Neural progenitor cell (in vitro differentiated cells): ENCODE measurements around the gene TMEM100. TPM values are rescaled to one million over a fixed set of nuclear protein-coding genes. Genes with fewer than 3 reads are reported as not detected.

Experiments
- DNase-seq: peaks from one replicate; pipeline ENCODE4 v3.0.0-alpha.2; 2016; ENCODE audit warnings: low spot score
- H2AFZ ChIP-seq: fragments of 200-600 bp; sonication (generic); replicated peaks from 2 replicates; pipeline ENCODE4 v1.6.1; 2016; ENCODE audit warnings: antibody characterized with exemption
- H3F3A ChIP-seq: fragments of 200-600 bp; sonication (generic); 2 replicates; pipeline ENCODE4 v1.6.1; 2016; ENCODE audit warnings: antibody characterized with exemption, low read depth
- H3K27ac ChIP-seq: fragments of 200-600 bp; sonication (generic); 2 replicates; pipeline ENCODE4 v1.5.1; 2016; ENCODE audit warnings: mild to moderate bottlenecking
- H3K27me3 ChIP-seq: fragments of 200-600 bp; sonication (generic); 2 replicates; pipeline ENCODE4 v1.6.1; 2016; ENCODE audit warnings: mild to moderate bottlenecking, moderate library complexity
- H3K36me3 ChIP-seq: fragments of 200-600 bp; sonication (generic); 2 replicates; pipeline ENCODE4 v1.5.1; 2016
- H3K4me1 ChIP-seq: fragments of 200-600 bp; sonication (generic); 2 replicates; pipeline ENCODE4 v1.6.1; 2016; ENCODE audit warnings: mixed run types
- H3K4me2 ChIP-seq: fragments of 200-600 bp; sonication (generic); 2 replicates; pipeline ENCODE4 v1.6.1; 2016
- H3K4me3 ChIP-seq: fragments of 200-600 bp; sonication (generic); 2 replicates; pipeline ENCODE4 v1.5.1; 2016
- H3K79me2 ChIP-seq: fragments of 200-600 bp; sonication (generic); 2 replicates; pipeline ENCODE4 v1.6.1; 2016; ENCODE audit warnings: low read depth
- H3K9ac ChIP-seq: fragments of 200-600 bp; sonication (generic); 2 replicates; pipeline ENCODE4 v1.6.1; 2016
- H3K9me3 ChIP-seq: fragments of 200-600 bp; sonication (generic); 2 replicates; pipeline ENCODE4 v1.5.1; 2016; ENCODE audit warnings: low read depth
- H4K20me1 ChIP-seq: fragments of 200-600 bp; sonication (generic); 2 replicates; pipeline ENCODE4 v1.6.1; 2016; ENCODE audit warnings: low read depth
- H3K27ac Mint-ChIP-seq: 3 replicates; pipeline ENCODE4 v1.8.0; 2021; ENCODE audit warnings: mixed read lengths
- H3K27me3 Mint-ChIP-seq: 2 replicates; pipeline ENCODE4 v1.8.0; 2022; ENCODE audit warnings: low read depth, mild to moderate bottlenecking, inconsistent platforms, moderate library complexity, mixed read lengths; ENCODE audit not compliant: insufficient read depth
- H3K36me3 Mint-ChIP-seq: 3 replicates; pipeline ENCODE4 v1.8.0; 2021; ENCODE audit warnings: mixed read lengths
- H3K4me1 Mint-ChIP-seq: 3 replicates; pipeline ENCODE4 v1.8.0; 2021; ENCODE audit warnings: mixed read lengths
- H3K4me3 Mint-ChIP-seq: 3 replicates; pipeline ENCODE4 v1.8.0; 2021; ENCODE audit warnings: mild to moderate bottlenecking, moderate library complexity, mixed read lengths
- H3K9me3 Mint-ChIP-seq: 3 replicates; pipeline ENCODE4 v1.8.0; 2020; ENCODE audit warnings: mixed read lengths
- EZH2 ChIP-seq: fragments of 200-600 bp; sonication (generic); IDR thresholded peaks from 2 replicates; pipeline ENCODE4 v1.6.1; 2017; ENCODE audit warnings: antibody characterized with exemption, mild to moderate bottlenecking, moderate library complexity
- EZH2phosphoT487 ChIP-seq: fragments of 200-600 bp; sonication (generic); IDR thresholded peaks from 2 replicates; pipeline ENCODE4 v1.6.1; 2017; ENCODE audit warnings: antibody characterized with exemption
- total RNA-seq: library from RNA; depleted of rRNA; stranded (reverse); fragments of >200 nt; gene quantifications from 2 replicates; pipeline ENCODE4 v1.2.3, GENCODE V29; 2015; ENCODE audit warnings: low replicate concordance
- TF ChIP-seq, protein P1 (sequence below): fragments of 200-600 bp; sonication (generic); IDR thresholded peaks from 2 replicates; pipeline ENCODE4 v1.5.1; 2017; ENCODE audit warnings: antibody characterized with exemption, mild to moderate bottlenecking

Gene TMEM100
- total RNA-seq, 1 donor from 2014 or later = 1.2 TPM

DNA sequence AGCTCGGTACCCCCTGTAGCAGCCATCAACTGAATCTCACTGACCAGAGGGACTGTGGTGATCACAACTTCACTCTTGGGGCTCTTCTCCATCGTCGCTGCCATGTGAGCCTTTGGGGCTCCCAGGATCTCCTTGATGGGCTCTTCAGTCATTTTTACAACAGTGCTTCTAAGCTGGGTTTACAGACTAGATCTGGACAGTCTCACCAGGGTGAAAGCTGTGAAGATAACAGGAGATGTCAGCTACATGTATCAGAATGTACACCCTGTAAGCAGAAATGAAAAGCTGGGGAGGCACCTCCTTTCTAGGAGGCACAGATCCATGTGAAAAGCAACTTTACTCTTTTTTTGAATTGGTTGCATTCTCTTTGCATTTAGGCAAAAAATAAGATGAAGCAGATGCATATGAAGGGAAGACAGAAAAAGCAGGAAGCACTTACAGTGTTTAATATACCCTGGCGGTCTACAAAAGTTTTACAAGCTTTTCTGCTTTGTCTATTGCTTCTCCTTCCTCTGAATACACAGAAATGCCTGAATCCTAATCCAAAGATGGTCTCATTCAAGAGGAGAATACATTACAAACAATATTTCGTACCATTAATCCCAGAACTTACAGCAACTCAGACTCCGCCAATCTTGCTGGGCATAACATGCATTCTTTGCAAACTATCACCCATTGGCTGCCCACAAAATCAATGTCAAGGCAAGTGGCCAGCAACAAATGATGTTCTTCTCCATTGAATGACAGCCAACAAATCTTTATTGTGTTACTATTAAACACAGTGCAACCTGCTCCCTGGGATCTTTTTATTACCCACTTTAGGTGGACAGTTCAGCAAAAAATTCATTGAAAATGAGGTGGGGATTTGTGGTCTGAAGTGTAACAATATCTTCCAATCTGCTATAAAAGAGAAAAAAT, 1.5 kb downstream of the TMEM100 start:
- peaks cover 29% of the 10 kb centered on the region for H3K4me1 Mint-ChIP-seq
- no peaks in the 10 kb centered on the region for H3K9me3 ChIP-seq

DNA sequence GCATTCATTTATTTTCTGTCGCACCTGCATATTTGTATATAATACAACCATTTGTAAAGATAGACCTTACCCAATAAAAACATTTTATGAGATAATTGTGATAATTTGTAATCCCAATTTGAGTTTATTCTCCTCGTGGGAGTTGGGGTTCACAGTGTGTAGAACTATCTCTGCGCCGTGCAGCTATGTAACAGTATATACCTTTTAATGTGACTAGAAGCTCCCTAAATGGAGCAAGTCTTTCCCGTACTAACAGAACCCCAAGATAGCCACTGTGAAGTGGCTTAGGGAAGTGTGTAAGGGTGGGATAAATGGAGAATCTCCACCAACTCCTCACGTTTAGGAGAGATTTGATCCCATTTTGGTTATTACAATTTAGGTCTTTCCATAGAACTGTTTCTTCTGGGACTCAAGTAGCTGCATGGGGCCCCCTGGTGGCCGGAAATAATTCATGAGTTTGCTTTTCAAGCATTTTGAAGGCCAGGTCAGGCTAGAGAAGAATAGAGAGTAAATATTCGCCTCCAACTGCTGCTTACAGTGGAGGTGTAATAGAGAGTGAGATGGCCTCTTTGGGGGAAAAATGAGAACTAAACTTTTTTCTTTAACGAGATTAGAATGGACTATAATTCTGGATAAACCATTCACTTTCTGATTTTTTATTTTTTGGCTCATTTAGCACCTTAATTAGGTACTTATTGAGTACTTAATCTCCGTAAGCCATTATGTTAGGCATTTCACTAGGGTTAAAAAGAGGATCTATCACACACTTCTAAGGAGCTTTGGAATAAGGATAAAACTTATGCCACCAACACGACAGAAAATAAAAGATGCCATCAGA, 4.5 kb downstream of the TMEM100 start:
- Histone ChIP-seq H3F3A (peaks cover 7% of the 10 kb centered on the region), H3K79me2 (no peaks in the 10 kb centered on the region), H3K9me3 (no peaks in the 10 kb centered on the region), H3K27me3 (no peaks in the 10 kb centered on the region), H3K36me3 (no peaks in the 10 kb centered on the region), H3K4me1 (peaks cover 20% of the 10 kb centered on the region), H3K4me2 (no peak overlapping the region), H3K4me3 (no peak overlapping the region), H4K20me1 (no peaks in the 10 kb centered on the region), H3K9ac (no peak overlapping the region), H2AFZ (no peak overlapping the region), H3K27ac (no peak overlapping the region)
- Mint-ChIP-seq H3K4me3 (no peak overlapping the region), H3K9me3 (no peaks in the 10 kb centered on the region), H3K27ac (no peak overlapping the region), H3K4me1 (peaks cover 14% of the 10 kb centered on the region), H3K36me3 (no peaks in the 10 kb centered on the region), H3K27me3 (peaks cover 4% of the 10 kb centered on the region)
- TF ChIP-seq EZH2 (no peak), EZH2phosphoT487 (no peak)
- TF ChIP-seq, protein P1, sequence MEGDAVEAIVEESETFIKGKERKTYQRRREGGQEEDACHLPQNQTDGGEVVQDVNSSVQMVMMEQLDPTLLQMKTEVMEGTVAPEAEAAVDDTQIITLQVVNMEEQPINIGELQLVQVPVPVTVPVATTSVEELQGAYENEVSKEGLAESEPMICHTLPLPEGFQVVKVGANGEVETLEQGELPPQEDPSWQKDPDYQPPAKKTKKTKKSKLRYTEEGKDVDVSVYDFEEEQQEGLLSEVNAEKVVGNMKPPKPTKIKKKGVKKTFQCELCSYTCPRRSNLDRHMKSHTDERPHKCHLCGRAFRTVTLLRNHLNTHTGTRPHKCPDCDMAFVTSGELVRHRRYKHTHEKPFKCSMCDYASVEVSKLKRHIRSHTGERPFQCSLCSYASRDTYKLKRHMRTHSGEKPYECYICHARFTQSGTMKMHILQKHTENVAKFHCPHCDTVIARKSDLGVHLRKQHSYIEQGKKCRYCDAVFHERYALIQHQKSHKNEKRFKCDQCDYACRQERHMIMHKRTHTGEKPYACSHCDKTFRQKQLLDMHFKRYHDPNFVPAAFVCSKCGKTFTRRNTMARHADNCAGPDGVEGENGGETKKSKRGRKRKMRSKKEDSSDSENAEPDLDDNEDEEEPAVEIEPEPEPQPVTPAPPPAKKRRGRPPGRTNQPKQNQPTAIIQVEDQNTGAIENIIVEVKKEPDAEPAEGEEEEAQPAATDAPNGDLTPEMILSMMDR = peak; percentile 88
- peak; percentile 85 for DNase-seq

More for the DNA sequence above, 1.5 kb downstream of the TMEM100 start:
- H3K79me2 ChIP-seq = no peaks in the 10 kb centered on the region
- H3K4me1 ChIP-seq = peaks cover 29% of the 10 kb centered on the region
- Mint-ChIP-seq H3K4me3 (no peak overlapping the region), H3K36me3 (no peaks in the 10 kb centered on the region), H3K9me3 (no peaks in the 10 kb centered on the region), H3K27me3 (peaks cover 2% of the 10 kb centered on the region), H3K27ac (no peak overlapping the region)
- TF ChIP-seq EZH2 = no peak
- TF ChIP-seq, protein P1 = no peak
- H3K36me3 ChIP-seq = no peaks in the 10 kb centered on the region
- no peaks in the 10 kb centered on the region for H4K20me1 ChIP-seq
- H3K4me2 ChIP-seq = no peak overlapping the region
- no peak overlapping the region for H3K4me3 ChIP-seq
- H3K27me3 ChIP-seq = no peaks in the 10 kb centered on the region
- no peak for DNase-seq
- H3K9ac ChIP-seq = no peak overlapping the region
- no peak overlapping the region for H2AFZ ChIP-seq
- peaks cover 7% of the 10 kb centered on the region for H3F3A ChIP-seq
- no peak overlapping the region for H3K27ac ChIP-seq

DNA sequence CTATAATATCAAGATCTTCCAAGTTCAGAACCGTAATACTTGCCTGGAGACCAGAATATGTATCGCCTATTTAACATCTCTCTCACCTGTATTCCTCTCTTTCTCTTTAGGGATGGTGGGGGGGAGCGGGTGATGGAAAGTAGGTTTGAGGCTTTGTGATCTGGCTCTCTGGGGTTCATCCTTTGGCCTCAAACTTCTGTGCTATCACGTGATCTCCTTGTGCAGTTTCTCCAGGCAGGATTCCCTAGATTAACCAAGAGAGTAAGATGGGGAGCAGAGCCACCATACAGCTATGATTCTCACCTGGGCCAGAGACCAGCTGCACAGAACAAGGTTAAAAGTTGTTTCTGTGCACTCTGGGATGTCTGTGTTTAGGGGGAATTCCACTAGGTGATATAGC, 5.2 kb downstream of the TMEM100 start:
- H3K27ac Mint-ChIP-seq = no peak overlapping the region
- no peaks in the 10 kb centered on the region for H3K79me2 ChIP-seq
- H3K9ac ChIP-seq = no peak overlapping the region
- H3K9me3 Mint-ChIP-seq = no peaks in the 10 kb centered on the region
- no peak for DNase-seq
- H3K4me2 ChIP-seq = no peak overlapping the region
- no peak overlapping the region for H2AFZ ChIP-seq
- H3K27ac ChIP-seq = no peak overlapping the region
- peaks cover 4% of the 10 kb centered on the region for H3K27me3 Mint-ChIP-seq
- H3K9me3 ChIP-seq = no peaks in the 10 kb centered on the region
- TF ChIP-seq, protein P1 = no peak
- H3K4me3 Mint-ChIP-seq = no peak overlapping the region
- H3K36me3 Mint-ChIP-seq = no peaks in the 10 kb centered on the region
- H3K4me1 Mint-ChIP-seq = peaks cover 7% of the 10 kb centered on the region
- no peaks in the 10 kb centered on the region for H4K20me1 ChIP-seq
- H3K4me3 ChIP-seq = no peak overlapping the region
- no peaks in the 10 kb centered on the region for H3K36me3 ChIP-seq
- no peaks in the 10 kb centered on the region for H3K27me3 ChIP-seq
- H3F3A ChIP-seq = peaks cover 7% of the 10 kb centered on the region
- H3K4me1 ChIP-seq = peaks cover 14% of the 10 kb centered on the region
